BE2C (cell line): Measurements from ENCODE around the gene PRLH.
A peak's percentile ranks its signal among the peaks of the same experiment; 100 is the strongest.

ENCODE experiments used
- DNase-seq: peaks from one replicate; pipeline ENCODE4 v3.0.0-alpha.2; 2020
- H3K27me3 ChIP-seq: fragments of 250-450 bp; sonication (Bioruptor Pico); 2 replicates; pipeline ENCODE4 v1.5.1; 2020; ENCODE audit warnings: mild to moderate bottlenecking
- H3K36me3 ChIP-seq: fragments of 250-450 bp; sonication (Bioruptor Pico); 2 replicates; pipeline ENCODE4 v1.5.1; 2020; ENCODE audit warnings: mild to moderate bottlenecking
- H3K4me1 ChIP-seq: fragments of 250-450 bp; sonication (Bioruptor Pico); 2 replicates; pipeline ENCODE4 v1.5.1; 2020
- H3K4me3 ChIP-seq: 2 replicates; pipeline ENCODE4 v1.5.1; 2011; ENCODE audit warnings: low read depth, low read length
- H3K9me3 ChIP-seq: fragments of 250-450 bp; sonication (Bioruptor Pico); 2 replicates; pipeline ENCODE4 v1.5.1; 2020
- TF ChIP-seq, protein P1 (sequence below): IDR thresholded peaks from 2 replicates; pipeline ENCODE4 v1.5.1; 2012; ENCODE audit warnings: mild to moderate bottlenecking, low read depth, low read length

Gene PRLH

DNA sequence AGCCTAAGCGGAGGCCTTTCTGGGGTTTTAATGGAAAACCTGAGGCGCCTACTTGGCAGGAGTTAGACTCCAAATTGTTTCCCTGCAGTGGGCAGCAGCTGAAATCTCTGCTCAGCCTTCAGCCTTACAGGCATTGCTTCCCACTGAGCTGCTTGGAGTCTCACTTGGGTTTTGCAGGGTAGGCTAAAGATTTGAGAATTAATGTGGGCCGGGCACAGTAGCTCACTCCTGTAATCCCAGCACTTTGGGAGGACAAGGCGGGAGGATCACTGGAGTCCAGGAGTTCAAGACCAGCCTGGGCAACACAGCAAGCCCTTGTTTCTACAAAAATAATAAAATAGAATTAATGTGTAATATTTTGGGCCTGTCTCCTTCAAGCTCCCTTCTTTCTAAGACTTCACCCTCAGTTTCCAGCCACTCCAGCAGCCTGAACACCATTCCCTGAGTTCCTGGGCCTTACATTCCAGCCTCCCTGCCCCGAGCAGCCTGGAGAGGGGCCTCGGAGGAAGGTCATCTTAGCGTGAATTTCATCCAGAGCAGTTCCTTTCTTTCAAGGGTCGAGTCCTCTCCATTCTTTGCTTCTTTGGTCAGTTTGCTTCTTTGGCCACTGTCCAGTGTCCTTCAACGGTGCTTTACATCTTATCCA, 33.2 kb downstream of the PRLH start:
- Histone ChIP-seq H3K27me3 (no peaks in the 10 kb centered on the region), H3K9me3 (no peaks in the 10 kb centered on the region; the same call in 1 of the 2 replicates), H3K4me3 (no peak overlapping the region), H3K4me1 (no peaks in the 10 kb centered on the region), H3K36me3 (no peaks in the 10 kb centered on the region)
- TF ChIP-seq, protein P1, sequence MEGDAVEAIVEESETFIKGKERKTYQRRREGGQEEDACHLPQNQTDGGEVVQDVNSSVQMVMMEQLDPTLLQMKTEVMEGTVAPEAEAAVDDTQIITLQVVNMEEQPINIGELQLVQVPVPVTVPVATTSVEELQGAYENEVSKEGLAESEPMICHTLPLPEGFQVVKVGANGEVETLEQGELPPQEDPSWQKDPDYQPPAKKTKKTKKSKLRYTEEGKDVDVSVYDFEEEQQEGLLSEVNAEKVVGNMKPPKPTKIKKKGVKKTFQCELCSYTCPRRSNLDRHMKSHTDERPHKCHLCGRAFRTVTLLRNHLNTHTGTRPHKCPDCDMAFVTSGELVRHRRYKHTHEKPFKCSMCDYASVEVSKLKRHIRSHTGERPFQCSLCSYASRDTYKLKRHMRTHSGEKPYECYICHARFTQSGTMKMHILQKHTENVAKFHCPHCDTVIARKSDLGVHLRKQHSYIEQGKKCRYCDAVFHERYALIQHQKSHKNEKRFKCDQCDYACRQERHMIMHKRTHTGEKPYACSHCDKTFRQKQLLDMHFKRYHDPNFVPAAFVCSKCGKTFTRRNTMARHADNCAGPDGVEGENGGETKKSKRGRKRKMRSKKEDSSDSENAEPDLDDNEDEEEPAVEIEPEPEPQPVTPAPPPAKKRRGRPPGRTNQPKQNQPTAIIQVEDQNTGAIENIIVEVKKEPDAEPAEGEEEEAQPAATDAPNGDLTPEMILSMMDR = no peak
- no peak for DNase-seq

DNA sequence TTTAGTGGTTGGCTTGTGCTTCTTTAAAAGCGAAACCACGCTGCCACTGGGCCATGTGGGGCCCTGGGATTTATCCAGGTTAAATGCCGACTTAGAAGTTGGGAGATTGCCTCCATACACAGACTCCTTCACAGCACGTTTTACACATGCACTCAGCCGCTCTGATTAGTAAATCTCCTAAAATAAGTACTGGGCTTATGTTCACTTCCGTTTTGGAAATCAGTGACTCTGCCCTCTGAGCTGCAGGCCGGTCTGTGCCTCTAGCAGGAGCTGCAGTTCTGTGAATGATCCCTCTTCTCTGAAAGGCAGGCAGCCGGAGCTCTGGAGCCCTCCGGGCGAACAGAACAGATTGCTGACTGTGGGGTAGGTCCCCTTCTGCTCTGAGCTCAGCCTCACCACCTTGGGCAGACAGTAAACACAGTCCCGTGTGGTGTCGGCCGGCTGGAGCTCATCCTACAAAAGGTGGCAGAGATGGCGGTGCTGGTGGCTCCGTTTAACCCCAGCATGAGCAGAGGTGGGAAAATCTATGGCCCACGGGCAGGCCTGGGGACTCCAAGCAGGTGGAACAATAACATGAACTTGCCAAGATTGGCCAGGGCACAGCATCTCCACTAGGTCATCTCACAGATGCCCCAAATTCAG, 34.0 kb downstream of the PRLH start:
- Histone ChIP-seq H3K27me3 (no peaks in the 10 kb centered on the region), H3K9me3 (no peaks in the 10 kb centered on the region; the same call in 1 of the 2 replicates), H3K4me1 (no peaks in the 10 kb centered on the region), H3K4me3 (no peak overlapping the region), H3K36me3 (no peaks in the 10 kb centered on the region)
- TF ChIP-seq, protein P1 = no peak; the same call in 1 of the 2 replicates
- DNase-seq = peak; percentile 41

DNA sequence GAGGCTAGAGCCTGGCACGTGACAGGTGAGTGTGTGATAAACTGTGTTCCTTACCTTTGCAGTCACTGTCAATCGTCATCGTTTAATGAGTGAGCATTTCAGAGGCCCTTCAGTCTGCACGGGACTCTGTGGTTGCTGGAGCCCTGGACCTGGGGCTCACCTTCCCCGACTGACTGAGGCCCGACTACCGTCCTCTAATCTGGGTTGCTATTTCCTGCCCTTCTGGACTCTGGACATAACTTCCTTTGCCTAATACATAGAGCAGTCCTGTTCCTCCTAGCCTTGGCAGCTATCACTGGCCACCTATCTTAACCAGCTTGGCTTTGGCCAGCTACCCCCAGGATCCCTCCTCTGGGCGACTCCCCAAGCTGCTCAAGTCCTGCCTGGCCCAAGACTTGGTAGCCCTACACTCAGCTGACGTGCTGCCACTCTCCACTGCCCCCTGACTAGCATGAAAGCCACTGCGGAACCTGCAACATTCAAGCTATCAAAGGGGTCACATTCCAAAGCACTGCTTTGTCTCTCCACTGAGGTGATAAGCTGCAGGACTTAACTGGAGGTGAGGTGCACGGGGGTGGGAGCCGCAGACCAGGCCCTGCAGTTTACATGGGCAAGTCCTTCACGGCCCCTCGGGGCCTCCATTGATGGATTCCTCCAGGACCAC, 35.2 kb downstream of the PRLH start:
- Histone ChIP-seq H3K9me3 (no peaks in the 10 kb centered on the region; the same call in 1 of the 2 replicates), H3K36me3 (no peaks in the 10 kb centered on the region), H3K4me3 (no peak overlapping the region), H3K27me3 (no peaks in the 10 kb centered on the region), H3K4me1 (no peaks in the 10 kb centered on the region)
- TF ChIP-seq, protein P1 = peak; percentile 23; the same call in 1 of the 2 replicates
- DNase-seq = no peak

DNA sequence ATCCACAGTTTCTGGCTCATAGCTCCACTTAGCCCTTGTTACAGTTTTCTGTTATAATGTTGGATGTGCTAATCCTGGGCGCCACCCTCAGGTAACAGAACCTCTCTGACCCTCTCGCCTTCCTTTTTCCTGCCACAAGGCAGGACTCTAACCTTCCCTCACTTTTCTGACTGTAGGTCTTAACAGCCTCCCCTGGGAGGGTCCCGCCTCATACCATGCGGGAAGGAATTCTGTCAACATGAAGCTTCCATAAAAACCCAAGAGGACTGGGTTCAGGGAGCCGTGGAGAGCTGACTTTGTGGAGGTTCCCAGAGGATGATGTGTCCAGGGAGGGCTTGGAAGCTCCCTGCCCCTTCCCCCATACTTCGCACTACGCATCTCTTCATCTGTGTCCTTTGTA, 36.0 kb downstream of the PRLH start:
- TF ChIP-seq, protein P1 = no peak
- H3K9me3 ChIP-seq = no peaks in the 10 kb centered on the region; the same call in 1 of the 2 replicates
- H3K4me1 ChIP-seq = no peaks in the 10 kb centered on the region
- DNase-seq = no peak
- no peaks in the 10 kb centered on the region for H3K27me3 ChIP-seq
- H3K4me3 ChIP-seq = no peak overlapping the region
- no peaks in the 10 kb centered on the region for H3K36me3 ChIP-seq

DNA sequence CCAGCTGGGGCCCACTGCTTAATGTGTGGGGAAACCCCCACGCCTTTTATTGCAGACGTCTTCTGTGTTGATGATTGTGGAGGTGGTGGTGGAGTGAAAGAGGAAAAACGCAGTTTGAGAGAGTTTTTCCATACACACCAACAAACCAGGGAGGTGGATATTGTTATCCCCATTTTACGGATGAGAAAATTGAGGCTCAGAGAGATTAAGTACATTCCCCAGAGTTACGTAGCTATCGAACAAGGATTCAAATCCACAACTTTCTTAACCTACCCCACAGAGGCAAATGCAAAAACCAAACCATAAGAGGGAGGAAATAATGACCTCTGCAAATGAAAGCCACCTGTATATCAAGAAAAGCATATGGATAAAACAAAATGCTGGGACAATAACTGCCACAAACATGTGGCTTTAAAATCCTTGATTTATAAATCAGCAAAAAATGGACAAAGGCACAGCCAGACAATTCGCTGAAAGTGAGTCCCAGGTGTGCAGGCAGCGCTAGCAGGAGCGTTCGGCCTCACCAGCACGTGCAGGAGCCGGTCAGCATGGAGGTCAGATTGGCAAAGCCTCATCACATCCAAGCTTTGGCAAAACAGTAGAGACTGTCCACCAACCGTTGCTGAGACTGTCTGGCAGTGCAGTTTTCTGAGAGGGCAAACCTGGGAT, 36.8 kb downstream of the PRLH start:
- Histone ChIP-seq H3K4me1 (no peaks in the 10 kb centered on the region), H3K27me3 (no peaks in the 10 kb centered on the region), H3K4me3 (no peak overlapping the region), H3K36me3 (no peaks in the 10 kb centered on the region), H3K9me3 (no peaks in the 10 kb centered on the region; the same call in 1 of the 2 replicates)
- DNase-seq = no peak
- TF ChIP-seq, protein P1 = no peak
